HG02798 (cell line): ENCODE measurements around the gene COPG1.

Experiments used
- ATAC-seq: cut with Tn5 transposase; IDR thresholded peaks from one replicate; pipeline ENCODE4 v1.9.1; 2021; ENCODE audit warnings: mild to moderate bottlenecking; ENCODE audit not compliant: unreplicated experiment, poor library complexity

COPG1 gene

DNA sequence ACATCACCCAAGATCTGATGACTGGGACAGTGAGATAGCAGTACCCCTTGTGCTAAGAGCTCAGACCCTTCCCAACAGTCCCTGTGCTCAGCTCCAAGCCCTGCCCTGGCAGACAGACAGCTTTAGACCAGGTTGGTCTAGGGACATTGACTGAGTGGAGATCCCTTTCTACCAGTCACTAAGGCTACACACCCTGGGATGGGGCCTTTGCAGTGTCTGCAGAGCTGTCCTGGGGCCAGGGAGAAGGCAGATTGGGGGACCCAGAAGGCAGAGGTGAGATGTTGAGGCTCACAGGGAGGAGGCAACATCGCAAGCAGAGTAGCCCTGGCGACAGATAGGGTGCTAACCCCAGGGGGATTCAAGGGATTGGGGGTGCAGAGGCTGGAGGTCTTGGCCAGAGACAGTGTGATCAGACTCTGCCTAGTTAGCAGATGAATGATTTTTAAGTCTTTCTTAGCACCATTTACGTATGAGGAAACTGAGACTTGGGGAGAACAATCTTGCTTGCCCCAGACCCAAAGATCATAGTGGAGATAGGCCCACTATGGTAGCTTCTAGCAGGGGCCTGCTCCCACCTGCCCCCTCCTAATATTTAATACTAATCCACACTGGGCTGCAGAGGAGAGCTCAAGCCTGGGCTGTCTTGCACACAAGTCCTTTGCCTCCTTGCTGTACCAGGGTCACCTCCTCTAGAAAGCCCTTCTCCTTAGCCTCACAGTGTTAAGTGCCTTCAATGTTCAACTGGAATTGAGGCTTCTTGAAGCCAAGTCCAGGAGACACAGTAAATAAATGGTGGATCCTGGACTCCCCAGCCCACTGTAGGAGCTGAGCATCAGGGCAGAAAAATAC, 61.9 kb downstream of the COPG1 start:
- no peak for ATAC-seq

GRCh38 chr3:129312021-129312639, 62.7 kb downstream of the COPG1 start:
- no peak for ATAC-seq

DNA sequence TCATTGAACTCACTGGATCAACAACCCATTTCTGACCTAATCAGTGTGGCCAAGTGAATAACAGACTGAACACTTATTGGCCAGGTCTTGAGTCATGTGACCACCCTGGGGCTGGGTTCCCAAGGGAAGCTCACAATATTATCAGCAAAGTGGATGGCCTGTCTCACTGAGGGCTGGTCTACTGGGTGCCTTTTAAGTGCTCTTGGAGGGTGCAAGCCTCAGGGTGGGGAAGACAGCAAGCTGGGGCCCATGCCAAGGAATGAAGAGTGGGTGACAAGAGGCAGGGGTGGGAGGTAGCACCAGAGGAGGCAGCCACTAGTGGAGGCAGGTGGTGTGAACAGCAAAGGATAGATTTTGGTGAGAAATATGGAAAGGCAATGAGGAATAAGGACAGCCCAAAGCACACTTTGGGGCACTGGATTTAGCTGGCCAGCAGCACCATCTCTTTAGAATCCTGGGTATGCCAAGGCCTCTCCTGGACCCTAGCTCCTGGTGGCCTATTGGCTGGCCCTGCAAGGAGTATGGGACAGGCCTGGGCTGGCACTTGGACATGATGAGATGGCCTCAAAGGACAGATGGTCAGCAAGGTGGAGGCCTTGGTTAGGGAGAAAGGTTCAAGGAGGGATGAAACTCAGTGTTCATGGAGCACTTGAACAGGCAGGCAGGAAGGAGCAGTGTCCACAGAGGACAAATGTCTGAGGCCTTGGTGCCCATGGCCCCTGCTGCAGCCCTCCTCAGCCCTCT, 63.4 kb downstream of the COPG1 start:
- no peak for ATAC-seq

GRCh38 chr3:129313415-129313664, 63.9 kb downstream of the COPG1 start:
- no peak for ATAC-seq

- ATAC-seq: no peak
Observed at GRCh38 chr3:129313665-129314385, 64.4 kb downstream of the COPG1 start.

GRCh38 chr3:129314386-129315222, 65.2 kb downstream of the COPG1 start:
- peak; percentile 26 for ATAC-seq

DNA sequence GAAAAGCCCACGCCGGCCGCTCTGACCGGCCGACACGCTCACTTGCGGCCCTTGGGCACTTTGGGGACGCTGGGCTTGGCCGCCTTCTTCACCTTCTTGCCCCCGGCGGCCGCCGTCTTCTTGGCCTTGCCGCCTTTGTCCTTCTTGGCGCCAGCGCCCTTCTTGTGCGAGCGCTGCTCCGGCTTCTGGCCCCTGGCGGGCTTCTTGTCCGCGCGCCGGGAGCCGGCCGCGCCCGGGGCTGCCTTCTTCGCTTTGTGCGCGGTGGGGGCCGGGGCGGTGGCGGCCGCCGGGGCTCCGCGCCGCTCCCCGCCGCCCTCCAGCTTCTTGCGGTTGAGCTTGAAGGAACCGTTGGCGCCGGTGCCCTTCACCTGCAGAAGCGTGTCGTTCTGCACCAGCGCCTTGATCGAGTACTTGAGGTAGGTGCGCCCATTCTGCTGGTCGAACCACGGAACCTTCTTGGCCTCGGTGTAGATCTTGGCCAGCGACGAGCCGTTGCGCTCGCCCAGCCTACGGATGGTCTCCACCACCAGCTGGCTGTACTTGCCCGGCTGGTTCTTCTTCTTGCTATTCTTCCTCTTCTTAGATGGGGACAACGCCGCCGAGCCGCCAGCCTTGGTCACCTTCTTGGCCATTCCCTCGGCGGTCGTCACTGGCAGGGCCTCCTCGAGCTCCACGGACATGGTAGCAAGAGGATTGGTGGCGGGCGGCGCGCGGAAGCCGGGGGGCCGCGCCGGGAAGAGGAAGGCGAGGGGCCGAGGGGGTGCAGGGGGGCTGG, 66.0 kb downstream of the COPG1 start:
- ATAC-seq: peak; percentile 2

DNA sequence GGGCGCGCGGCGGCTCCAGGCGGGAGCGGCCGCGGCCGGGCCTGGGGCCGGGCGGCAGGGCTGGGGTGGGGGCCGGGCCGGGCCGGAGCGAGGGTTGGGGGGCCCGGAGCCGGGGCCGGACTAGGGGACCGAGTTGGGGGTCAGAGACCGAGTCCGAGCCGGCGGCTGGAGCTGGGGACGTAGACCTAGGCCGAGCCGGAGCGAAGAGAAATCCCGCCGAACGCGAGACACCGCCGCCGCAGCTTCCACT, 66.5 kb downstream of the COPG1 start:
- ATAC-seq: no peak

DNA sequence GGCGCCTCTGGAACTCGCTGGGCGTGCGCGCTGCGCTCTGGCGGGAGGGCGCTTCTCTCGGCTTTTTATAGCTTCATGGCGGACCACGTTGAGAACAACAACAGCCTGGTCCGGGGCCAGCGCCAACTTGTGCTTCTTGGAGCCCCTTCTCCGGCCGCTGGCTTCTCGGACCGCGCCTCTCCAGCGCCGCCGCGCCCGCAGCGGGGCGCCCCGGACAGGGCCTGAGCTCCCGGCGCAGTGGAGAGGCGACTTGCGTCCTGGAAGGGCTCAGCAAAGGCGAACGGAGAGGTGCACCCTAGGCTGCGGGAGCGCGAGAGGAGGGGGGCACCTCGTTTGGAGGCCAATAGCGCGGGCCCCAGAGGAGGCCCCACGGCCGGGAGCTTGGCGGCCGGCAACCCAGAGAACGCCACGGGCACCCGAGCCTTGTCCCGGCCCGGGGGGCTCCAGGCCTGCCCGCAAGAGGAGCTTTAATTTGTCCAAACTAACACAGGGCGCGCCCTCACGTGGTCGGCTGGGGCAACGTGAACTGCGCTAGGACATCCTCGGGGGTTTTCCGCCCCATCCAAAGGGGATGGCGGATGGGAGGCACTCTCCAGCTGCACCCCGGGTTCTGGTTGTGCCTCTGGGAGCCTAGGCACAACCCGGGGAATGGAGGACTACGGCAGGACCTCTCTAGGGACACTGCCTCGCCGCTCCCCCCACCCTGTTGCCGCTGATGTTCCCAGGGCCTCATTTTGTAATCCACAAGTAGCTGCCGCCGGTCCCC, 67.0 kb downstream of the COPG1 start:
- ATAC-seq: peak; percentile 35

- no peak for ATAC-seq
Observed at GRCh38 chr3:129317014-129317771, 67.8 kb downstream of the COPG1 start.

DNA sequence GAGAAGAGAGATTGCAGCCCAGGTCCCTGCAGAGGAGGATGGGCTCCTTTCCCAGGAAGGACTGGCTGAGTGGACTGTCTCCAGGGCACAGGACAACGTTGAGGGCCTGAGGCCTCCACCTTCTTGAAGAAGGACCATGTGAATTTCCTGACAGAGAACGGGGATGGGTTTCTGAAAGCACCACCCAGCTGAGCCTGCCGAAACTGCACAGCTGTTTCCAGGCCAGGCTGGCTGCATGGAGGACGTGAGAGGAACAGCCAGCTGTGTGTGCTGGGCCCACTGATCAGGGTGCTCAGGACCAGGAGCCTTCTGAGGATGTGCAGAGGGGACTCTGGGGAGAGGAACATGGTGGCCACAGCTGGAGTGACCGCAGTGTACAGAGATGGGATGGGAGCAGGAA, 68.4 kb downstream of the COPG1 start:
- no peak for ATAC-seq

DNA sequence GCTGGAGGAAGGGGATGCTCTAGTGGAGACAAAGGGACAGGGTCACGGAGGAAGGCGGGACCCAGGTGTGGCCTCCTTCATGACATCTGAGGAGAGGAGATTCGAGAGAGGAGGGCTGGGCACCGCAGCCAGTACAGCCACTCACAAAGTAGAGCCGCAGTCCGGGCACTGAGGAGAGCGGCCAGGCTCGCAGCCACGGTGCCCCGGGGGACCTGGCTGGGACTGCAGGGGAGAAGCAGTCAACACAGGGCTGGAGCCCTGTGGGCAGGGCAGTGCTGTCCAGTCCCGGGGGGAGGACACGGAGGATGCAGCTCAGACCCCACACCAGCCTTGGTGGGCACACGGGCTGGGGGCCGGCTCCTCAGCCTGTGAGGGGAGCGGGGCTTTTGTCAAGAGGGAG, 69.5 kb downstream of the COPG1 start:
- no peak for ATAC-seq

- no peak for ATAC-seq
Observed at GRCh38 chr3:129320261-129320660, 70.9 kb downstream of the COPG1 start.

- ATAC-seq: no peak
Observed at GRCh38 chr3:129320825-129321487, 71.5 kb downstream of the COPG1 start.

- ATAC-seq: no peak
Observed at GRCh38 chr3:129321887-129322286, 72.5 kb downstream of the COPG1 start.

DNA sequence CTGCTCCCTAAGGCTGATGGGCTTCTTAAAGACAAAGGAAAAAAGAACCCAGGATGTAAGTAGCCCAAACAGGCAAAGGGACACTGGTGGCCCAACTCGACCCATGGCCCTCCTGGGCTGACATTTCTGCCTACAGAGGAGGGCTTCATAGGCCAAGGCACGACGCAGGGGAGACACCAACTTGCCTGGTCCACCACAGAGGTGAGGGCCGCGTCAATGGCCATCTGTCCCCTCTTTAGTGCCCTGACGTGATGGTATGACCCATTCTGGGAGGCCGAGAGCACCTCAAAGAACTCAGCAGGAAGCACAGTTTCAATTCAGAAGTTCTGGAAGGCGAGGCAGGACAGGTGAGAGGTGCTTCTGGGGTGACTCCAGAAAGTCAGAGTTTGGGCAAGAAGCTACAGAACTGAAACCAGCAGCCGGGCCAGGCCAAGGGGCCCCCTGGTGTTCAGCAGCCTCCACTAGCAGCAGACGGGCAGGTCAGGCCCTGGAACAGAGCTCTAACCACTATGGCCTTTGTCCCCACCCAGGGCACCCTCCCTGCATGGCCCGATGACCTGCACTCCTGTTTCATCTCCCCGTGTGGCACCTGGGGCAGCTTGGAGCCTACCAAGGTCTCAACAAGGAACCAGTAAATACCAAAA, 74.4 kb downstream of the COPG1 start:
- ATAC-seq: peak; percentile 64

GRCh38 chr3:129324855-129325254, 75.4 kb downstream of the COPG1 start:
- no peak for ATAC-seq
